Neural cell (in vitro differentiated cells): ENCODE data around the gene GATAD2A. TPM values are rescaled to one million over a fixed set of nuclear protein-coding genes. Genes with fewer than 3 reads are reported as not detected.

Experiments used
- H2AFZ ChIP-seq: fragments of 200-600, 300-800 bp; sonication (generic), shearing (Covaris generic); 2 replicates; pipeline ENCODE4 v1.6.0; 2014; ENCODE audit warnings: low read depth, mild to moderate bottlenecking, antibody characterized with exemption, low read length, moderate library complexity
- H3F3A ChIP-seq: fragments of 200-600 bp; shearing (Covaris generic); 2 replicates; pipeline ENCODE4 v1.6.1; 2016; ENCODE audit warnings: mild to moderate bottlenecking, moderate library complexity, mixed read lengths, antibody characterized with exemption, low read length; ENCODE audit not compliant: insufficient read depth, poor library complexity, severe bottlenecking
- H3K27ac ChIP-seq: fragments of 200-600, 300-800 bp; sonication (generic), shearing (Covaris generic); 2 replicates; pipeline ENCODE4 v1.5.1; 2014; ENCODE audit warnings: mild to moderate bottlenecking, low read length, moderate library complexity
- H3K27me3 ChIP-seq: fragments of 300-800, 200-600 bp; sonication (generic), shearing (Covaris generic); 2 replicates; pipeline ENCODE4 v1.6.0; 2014; ENCODE audit warnings: mild to moderate bottlenecking, low read depth, low read length, moderate library complexity; ENCODE audit not compliant: insufficient read depth
- H3K36me3 ChIP-seq: fragments of 300-800, 200-600 bp; sonication (generic), shearing (Covaris generic); 2 replicates; pipeline ENCODE4 v1.5.1; 2014; ENCODE audit warnings: mild to moderate bottlenecking, antibody characterized with exemption, low read length, moderate library complexity; ENCODE audit not compliant: insufficient read depth
- H3K4me2 ChIP-seq: fragments of 300-800, 200-600 bp; sonication (generic), shearing (Covaris generic); 2 replicates; pipeline ENCODE4 v1.6.0; 2014; ENCODE audit warnings: mild to moderate bottlenecking, low read length
- H3K4me3 ChIP-seq: fragments of 300-800, 200-600 bp; sonication (generic), shearing (Covaris generic); 2 replicates; pipeline ENCODE4 v1.5.1; 2014; ENCODE audit warnings: mild to moderate bottlenecking, low read length, moderate library complexity
- H3K79me2 ChIP-seq: fragments of 200-600 bp; shearing (Covaris generic); replicated peaks from 2 replicates; pipeline ENCODE4 v1.6.0; 2014; ENCODE audit warnings: mild to moderate bottlenecking, low read length, moderate library complexity; ENCODE audit not compliant: insufficient read depth
- H3K9ac ChIP-seq: fragments of 300-800, 200-600 bp; sonication (generic), shearing (Covaris generic); 2 replicates; pipeline ENCODE4 v1.6.1; 2016; ENCODE audit warnings: mild to moderate bottlenecking, low read length, mixed read lengths
- H3K9me2 ChIP-seq: fragments of 200-600 bp; shearing (Covaris generic); 2 replicates; pipeline ENCODE4 v1.6.1; 2016; ENCODE audit warnings: mild to moderate bottlenecking, low read length, mixed read lengths; ENCODE audit not compliant: insufficient read depth
- H3K9me3 ChIP-seq: fragments of 200-600, 300-800 bp; sonication (generic), shearing (Covaris generic); 2 replicates; pipeline ENCODE4 v1.6.1; 2016; ENCODE audit warnings: mild to moderate bottlenecking, mixed run types, low read length, moderate library complexity, mixed read lengths
- H4K20me1 ChIP-seq: fragments of 200-600 bp; shearing (Covaris generic); 2 replicates; pipeline ENCODE4 v1.6.1; 2016; ENCODE audit warnings: mild to moderate bottlenecking, mixed run types; ENCODE audit not compliant: insufficient read depth
- CTCF ChIP-seq: fragments of 450-650 bp; IDR thresholded peaks from 2 replicates; pipeline ENCODE4 v1.5.1; 2014; ENCODE audit warnings: antibody characterized with exemption, mild to moderate bottlenecking, moderate library complexity; ENCODE audit not compliant: poor library complexity, severe bottlenecking
- EP300 ChIP-seq: fragments of 450-650 bp; conservative IDR thresholded peaks from 2 replicates; pipeline ENCODE4 v1.6.1; 2014; ENCODE audit warnings: antibody characterized with exemption, mild to moderate bottlenecking, moderate library complexity; ENCODE audit not compliant: poor library complexity, severe bottlenecking
- EZH2 ChIP-seq: fragments of 200-600, 300-800 bp; shearing (Covaris generic), sonication (generic); IDR thresholded peaks from 2 replicates; pipeline ENCODE4 v1.6.1; 2014; ENCODE audit warnings: antibody characterized with exemption, low read length, borderline replicate concordance, mild to moderate bottlenecking; ENCODE audit not compliant: insufficient read depth, poor library complexity, severe bottlenecking
- MXI1 ChIP-seq: fragments of 450-650 bp; conservative IDR thresholded peaks from 2 replicates; pipeline ENCODE4 v1.6.1; 2014; ENCODE audit warnings: antibody characterized with exemption, mild to moderate bottlenecking; ENCODE audit not compliant: poor library complexity, severe bottlenecking
- POLR2AphosphoS5 ChIP-seq: IDR thresholded peaks from 2 replicates; pipeline ENCODE4 v1.6.1; 2012
- RAD21 ChIP-seq: fragments of 450-650 bp; conservative IDR thresholded peaks from 2 replicates; pipeline ENCODE4 v1.6.1; 2014; ENCODE audit warnings: antibody characterized with exemption, mild to moderate bottlenecking, moderate library complexity
- REST ChIP-seq: IDR thresholded peaks from 2 replicates; pipeline ENCODE4 v1.6.1; 2012; ENCODE audit warnings: borderline replicate concordance
- SMC3 ChIP-seq: fragments of 450-650 bp; conservative IDR thresholded peaks from 2 replicates; pipeline ENCODE4 v1.6.1; 2014; ENCODE audit warnings: antibody characterized with exemption, mild to moderate bottlenecking, moderate library complexity; ENCODE audit not compliant: poor library complexity
- TAF1 ChIP-seq: IDR thresholded peaks from 2 replicates; pipeline ENCODE4 v1.6.1; 2012; ENCODE audit warnings: low read depth
- polyA plus RNA-seq: library from polyadenylated mRNA; depleted of rRNA; stranded (reverse); fragments of >200 nt; gene quantifications from 2 replicates; pipeline ENCODE4 v1.2.3, GENCODE V29; 2014

The GATAD2A gene
- polyA plus RNA-seq, 1 donor from 2014 or later = 13.9 TPM

GRCh38 chr19:19477705-19478383 is 72.4 kb downstream of the GATAD2A start:
- H3K9me3 ChIP-seq = no peaks in the 10 kb centered on the region
- H4K20me1 ChIP-seq = no peaks in the 10 kb centered on the region
- no peaks in the 10 kb centered on the region for H3K9me2 ChIP-seq
- H3K9ac ChIP-seq = no peak overlapping the region
- no peaks in the 10 kb centered on the region for H3K79me2 ChIP-seq
- no peak for TF ChIP-seq EZH2
- no peak for TF ChIP-seq SMC3
- TF ChIP-seq RAD21 = no peak
- TF ChIP-seq TAF1 = no peak
- no peak for TF ChIP-seq POLR2AphosphoS5
- TF ChIP-seq MXI1 = no peak
- TF ChIP-seq EP300 = no peak
- TF ChIP-seq CTCF = no peak
- TF ChIP-seq REST = no peak
- no peak overlapping the region for H3K4me2 ChIP-seq
- no peaks in the 10 kb centered on the region for H3K27me3 ChIP-seq
- H3K4me3 ChIP-seq = no peak overlapping the region
- no peak overlapping the region for H3K27ac ChIP-seq
- H3K36me3 ChIP-seq = no peaks in the 10 kb centered on the region
- H3F3A ChIP-seq = no peaks in the 10 kb centered on the region
- no peak overlapping the region for H2AFZ ChIP-seq

- TF ChIP-seq TAF1 (no peak), REST (no peak), MXI1 (no peak), RAD21 (no peak), EZH2 (no peak), POLR2AphosphoS5 (no peak), SMC3 (no peak), CTCF (no peak), EP300 (no peak)
- no peak overlapping the region for H2AFZ ChIP-seq
- H3K27ac ChIP-seq = no peak overlapping the region
- no peaks in the 10 kb centered on the region for H3K9me3 ChIP-seq
- H3K9ac ChIP-seq = no peak overlapping the region
- no peaks in the 10 kb centered on the region for H3K27me3 ChIP-seq
- H3F3A ChIP-seq = no peaks in the 10 kb centered on the region
- no peaks in the 10 kb centered on the region for H3K36me3 ChIP-seq
- no peaks in the 10 kb centered on the region for H3K79me2 ChIP-seq
- no peak overlapping the region for H3K4me2 ChIP-seq
- no peaks in the 10 kb centered on the region for H3K9me2 ChIP-seq
- H3K4me3 ChIP-seq = no peak overlapping the region
- no peaks in the 10 kb centered on the region for H4K20me1 ChIP-seq
Measured at GRCh38 chr19:19480688-19481087, 75.2 kb downstream of the GATAD2A start.
